HCT116 (cell line): ENCODE results near the gene GJD3. TPM values are rescaled to one million over a fixed set of nuclear protein-coding genes. Genes with fewer than 3 reads are reported as not detected.

Experiments used
- ATAC-seq: fragments of 200-7000 bp; cut with Tn5 transposase; 2 replicates; pipeline ENCODE4 v1.9.1; 2020; ENCODE audit warnings: mild to moderate bottlenecking, moderate library complexity
- BruUV-seq: library from RNA; stranded (reverse); fragments of 400-500 nt; replicated peaks from 2 replicates; lab custom pipeline; 2021; lab: Mats Ljungman, UMichigan
- CTCF ChIA-PET: fragments of 300-600 bp; sonication (Branson Sonifier 250); formaldehyde crosslinking; loops from one replicate; lab custom pipeline; 2021; ENCODE audit warnings: antibody characterized with exemption; lab: Charles Lee
- POLR2A ChIA-PET: fragments of 300-600, 350-600 bp; sonication (Branson Sonifier 250); formaldehyde crosslinking; loops from one replicate; lab custom pipeline; 2021; ENCODE audit warnings: antibody characterized with exemption; lab: Charles Lee
- RAD21 ChIA-PET, 2 experiments: fragments of 300-600 bp; sonication (Branson Sonifier 250); formaldehyde crosslinking; loops; one replicate each; lab custom pipeline; 2023; ENCODE audit warnings: low total read pairs in 2 of 2; ENCODE audit not compliant: uncharacterized antibody in 2 of 2, unreplicated experiment in 2 of 2, low non-redundant PET in 1 of 2; lab: Charles Lee
- DNase-seq: peaks from one replicate; pipeline ENCODE4 v3.0.0-alpha.2; 2010; ENCODE audit warnings: low read depth, low spot score
- H2AFZ ChIP-seq: fragments of 200-600 bp; shearing (Covaris generic), sonication (generic); 2 replicates; pipeline ENCODE4 v1.6.1; 2017; ENCODE audit warnings: low read depth, mixed run types, mixed read lengths, antibody characterized with exemption, low read length; ENCODE audit not compliant: poor library complexity, severe bottlenecking
- H3K27ac ChIP-seq: 2 replicates; pipeline ENCODE4 v1.5.1; 2012; ENCODE audit warnings: low read depth, low read length
- H3K27me3 ChIP-seq: fragments of 200-600 bp; sonication (generic); 2 replicates; pipeline ENCODE4 v1.6.1; 2016; ENCODE audit warnings: mixed run types, low read length, mixed read lengths; ENCODE audit not compliant: insufficient read depth
- H3K36me3 ChIP-seq, 2 experiments: fragments of 200-500 bp in 1 of 2; fragments of 200-600 bp in 1 of 2; sonication (Bioruptor generic) in 1 of 2; sonication (generic) in 1 of 2; 2 replicates each; pipeline versions ENCODE4 v1.5.1 to v1.6.1; 2014 to 2016; ENCODE audit warnings: low read length in 2 of 2, inconsistent platforms in 1 of 2, mixed read lengths in 1 of 2, mixed run types in 1 of 2; ENCODE audit not compliant: insufficient read depth in 2 of 2, control insufficient read depth in 1 of 2
- H3K4me1 ChIP-seq, 2 experiments: fragments of 200-600 bp in 1 of 2; sonication (generic) in 1 of 2; 2 replicates each; pipeline versions ENCODE4 v1.5.1 to v1.6.1; 2012 to 2017; ENCODE audit warnings: low read length in 2 of 2, inconsistent platforms in 1 of 2, mild to moderate bottlenecking in 1 of 2, mixed read lengths in 1 of 2, mixed run types in 1 of 2, moderate library complexity in 1 of 2; ENCODE audit not compliant: insufficient read depth in 2 of 2, control insufficient read depth in 1 of 2
- H3K4me2 ChIP-seq: fragments of 200-600 bp; sonication (generic); 2 replicates; pipeline ENCODE4 v1.6.1; 2017; ENCODE audit warnings: mixed run types, low read length, mixed read lengths
- H3K4me3 ChIP-seq, 2 experiments: fragments of 200-600 bp in 1 of 2; sonication (generic) in 1 of 2; replicated peaks in 1 of 2; 2 replicates each; pipeline ENCODE4 v1.5.1; 2011 to 2016; ENCODE audit warnings: low read length in 2 of 2, control low read depth in 1 of 2, low read depth in 1 of 2, mild to moderate bottlenecking in 1 of 2, mixed read lengths in 1 of 2, mixed run types in 1 of 2
- H3K79me2 ChIP-seq: fragments of 200-600 bp; sonication (generic); 2 replicates; pipeline ENCODE4 v1.6.1; 2017; ENCODE audit warnings: mild to moderate bottlenecking, mixed run types, low read length, moderate library complexity, mixed read lengths; ENCODE audit not compliant: insufficient read depth
- H3K9ac ChIP-seq: fragments of 200-600 bp; sonication (generic); 2 replicates; pipeline ENCODE4 v1.6.1; 2016; ENCODE audit warnings: low read length, mixed read lengths
- H3K9me2 ChIP-seq: fragments of 200-600 bp; sonication (generic), shearing (Covaris generic); 2 replicates; pipeline ENCODE4 v1.6.1; 2017; ENCODE audit warnings: mixed run types, mild to moderate bottlenecking, moderate library complexity; ENCODE audit not compliant: insufficient read depth
- H3K9me3 ChIP-seq, 2 experiments: fragments of 200-500 bp in 1 of 2; fragments of 200-600 bp in 1 of 2; sonication (Bioruptor generic) in 1 of 2; sonication (generic) in 1 of 2; 2 replicates each; pipeline ENCODE4 v1.6.1; 2014 to 2017; ENCODE audit warnings: low read length in 2 of 2, mixed read lengths in 2 of 2, inconsistent platforms in 1 of 2, low read depth in 1 of 2, mild to moderate bottlenecking in 1 of 2, mixed run types in 1 of 2, moderate library complexity in 1 of 2; ENCODE audit not compliant: control insufficient read depth in 1 of 2, insufficient read depth in 1 of 2
- H4K20me1 ChIP-seq: fragments of 200-600 bp; sonication (generic), shearing (Covaris generic); 2 replicates; pipeline ENCODE4 v1.6.1; 2017; ENCODE audit warnings: mixed run types, mild to moderate bottlenecking, moderate library complexity; ENCODE audit not compliant: insufficient read depth
- ATF3 ChIP-seq: IDR thresholded peaks from 2 replicates; pipeline ENCODE4 v1.6.1; 2012
- CBX3 ChIP-seq: IDR thresholded peaks from 2 replicates; pipeline ENCODE4 v1.6.1; 2012; ENCODE audit warnings: low read depth
- CEBPB ChIP-seq: IDR thresholded peaks from 2 replicates; pipeline ENCODE4 v1.6.1; 2012; ENCODE audit warnings: low read depth
- EGR1 ChIP-seq: IDR thresholded peaks from 2 replicates; pipeline ENCODE4 v1.6.1; 2012; ENCODE audit warnings: low read depth
- ELF1 ChIP-seq: IDR thresholded peaks from 2 replicates; pipeline ENCODE4 v1.6.1; 2012; ENCODE audit warnings: low read depth, borderline replicate concordance
- EZH2 ChIP-seq: fragments of 200-600 bp; sonication (generic); IDR thresholded peaks from 2 replicates; pipeline ENCODE4 v1.6.1; 2017; ENCODE audit warnings: antibody characterized with exemption, mixed run types
- EZH2phosphoT487 ChIP-seq: fragments of 200-600 bp; IDR thresholded peaks from 2 replicates; pipeline ENCODE4 v1.6.1; 2018; ENCODE audit warnings: antibody characterized with exemption, borderline replicate concordance
- FOSL1 ChIP-seq: IDR thresholded peaks from 2 replicates; pipeline ENCODE4 v1.6.1; 2012; ENCODE audit warnings: low read depth
- JUND ChIP-seq: IDR thresholded peaks from 2 replicates; pipeline ENCODE4 v1.6.1; 2012
- MAX ChIP-seq: IDR thresholded peaks from 2 replicates; pipeline ENCODE4 v1.6.1; 2012
- POLR2A ChIP-seq: IDR thresholded peaks from 2 replicates; pipeline ENCODE4 v1.7.0; 2011; ENCODE audit warnings: borderline replicate concordance; ENCODE audit not compliant: insufficient read depth, insufficient read length; ENCODE audit errors: extremely low read depth
- POLR2AphosphoS5 ChIP-seq: IDR thresholded peaks from 2 replicates; pipeline ENCODE4 v1.6.1; 2011; ENCODE audit warnings: mild to moderate bottlenecking, low read depth, low read length, moderate library complexity
- REST ChIP-seq: IDR thresholded peaks from 2 replicates; pipeline ENCODE4 v1.6.1; 2012; ENCODE audit warnings: low read depth
- SIN3A ChIP-seq: IDR thresholded peaks from 2 replicates; pipeline ENCODE4 v1.6.1; 2012; ENCODE audit warnings: low read depth
- SP1 ChIP-seq: IDR thresholded peaks from 2 replicates; pipeline ENCODE4 v1.6.1; 2012; ENCODE audit warnings: low read depth
- SRF ChIP-seq: IDR thresholded peaks from 2 replicates; pipeline ENCODE4 v1.6.1; 2012; ENCODE audit warnings: low read depth
- TCF7L2 ChIP-seq: IDR thresholded peaks from 2 replicates; pipeline ENCODE4 v1.7.0; 2011; ENCODE audit warnings: borderline replicate concordance, inconsistent platforms; ENCODE audit not compliant: insufficient read depth, insufficient read length; ENCODE audit errors: extremely low read depth
- YY1 ChIP-seq: IDR thresholded peaks from 2 replicates; pipeline ENCODE4 v1.6.1; 2011; ENCODE audit warnings: low read length, low read depth, moderate library complexity, mild to moderate bottlenecking; ENCODE audit not compliant: insufficient replicate concordance; ENCODE audit errors: extremely low read depth
- ZBTB33 ChIP-seq: IDR thresholded peaks from 2 replicates; pipeline ENCODE4 v1.6.1; 2011; ENCODE audit warnings: mild to moderate bottlenecking, low read length, moderate library complexity; ENCODE audit not compliant: insufficient replicate concordance; ENCODE audit errors: extremely low read depth
- ZNF274 ChIP-seq: fragments of 200-500 bp; sonication (Bioruptor generic); IDR thresholded peaks from 2 replicates; pipeline ENCODE4 v1.6.1; 2014; ENCODE audit warnings: mild to moderate bottlenecking, low read depth, low read length, inconsistent platforms
- intact Hi-C: fragments of 100-400 bp; cut with micrococcal nuclease; formaldehyde crosslinking; loops from 2 replicates; pipeline ENCODE4 v1.10.0; 2022
- total RNA-seq: library from RNA; stranded (reverse); gene quantifications from one replicate; pipeline ENCODE4 v1.2.1, GENCODE V29; 2021; ENCODE audit not compliant: unreplicated experiment

Gene GJD3
- total RNA-seq, 1 experiment from 2014 or later, result not detected

- Histone ChIP-seq H3K36me3 (no peaks in the 10 kb centered on the region), H3K27me3 (no peaks in the 10 kb centered on the region), H3K4me1 (peaks cover 4 to 22% of the 10 kb centered on the region in 2 experiments; a peak in 3 of 4 replicates), H2AFZ (no peak overlapping the region), H3K27ac (no peak overlapping the region), H4K20me1 (no peaks in the 10 kb centered on the region), H3K79me2 (no peaks in the 10 kb centered on the region), H3K4me2 (no peak overlapping the region), H3K9me3 (no peaks in the 10 kb centered on the region), H3K9ac (no peak overlapping the region), H3K9me2 (no peaks in the 10 kb centered on the region), H3K4me3 (no peak overlapping the region)
- BruUV-seq, result no TSS peak
- DNase-seq (no peak), ATAC-seq (no peak)
- CTCF ChIA-PET, result interaction anchor here (0.7 to 1.3 kb wide), 2 partner anchors 110 to 194 kb away, joined by 3 to 5 read pairs; no protein-coding TSS in a partner anchor
- RAD21 ChIA-PET, result interaction anchor here in 1 of 2 experiments (1.5 kb wide), 1 partner anchor 194 kb away, joined by 3 read pairs; no protein-coding TSS in a partner anchor
- POLR2A ChIA-PET, result interaction anchor here (2.3 kb wide), 1 partner anchor 170 kb away, joined by 6 read pairs; no protein-coding TSS in a partner anchor
- intact Hi-C loops, result no loop called here
- TF ChIP-seq FOSL1 (no peak), ATF3 (no peak), POLR2A (no peak), SRF (no peak), CEBPB (no peak), JUND (no peak), ELF1 (no peak), SP1 (no peak), REST (no peak), EGR1 (no peak), TCF7L2 (no peak), ZBTB33 (no peak), POLR2AphosphoS5 (no peak), EZH2 (no peak), YY1 (no peak), EZH2phosphoT487 (no peak), ZNF274 (no peak), MAX (no peak), SIN3A (no peak), CBX3 (no peak)
These were observed 1.7 kb upstream of the GJD3 start for GRCh38 chr17:40366076-40366860.
